IPS DF 4.7 (cell line): ENCODE data around the gene EGFLAM.

Source experiments
- DNase-seq: peaks from one replicate; pipeline ENCODE4 v3.0.0-alpha.2; 2013; ENCODE audit warnings: low spot score; ENCODE audit errors: extremely low read depth

The EGFLAM gene

DNA sequence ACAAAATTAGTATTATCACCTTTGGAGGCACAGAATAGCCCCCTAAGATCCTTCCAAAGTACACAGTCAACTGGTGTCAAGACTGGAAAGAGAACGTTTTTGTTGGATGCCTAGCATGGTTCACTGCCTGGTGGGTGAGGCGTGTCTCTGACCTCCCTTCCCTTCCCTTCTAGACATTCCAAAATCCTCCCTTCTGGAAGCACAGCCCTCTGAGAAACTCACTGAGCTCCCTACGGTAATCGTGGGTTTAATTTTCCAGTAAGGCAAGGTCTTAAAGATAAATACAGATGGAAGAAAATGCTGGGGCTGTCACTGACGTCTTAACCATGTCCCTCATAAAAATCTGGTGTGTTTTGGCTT lies 159.3 kb downstream of the EGFLAM start:
- no peak for DNase-seq

DNA sequence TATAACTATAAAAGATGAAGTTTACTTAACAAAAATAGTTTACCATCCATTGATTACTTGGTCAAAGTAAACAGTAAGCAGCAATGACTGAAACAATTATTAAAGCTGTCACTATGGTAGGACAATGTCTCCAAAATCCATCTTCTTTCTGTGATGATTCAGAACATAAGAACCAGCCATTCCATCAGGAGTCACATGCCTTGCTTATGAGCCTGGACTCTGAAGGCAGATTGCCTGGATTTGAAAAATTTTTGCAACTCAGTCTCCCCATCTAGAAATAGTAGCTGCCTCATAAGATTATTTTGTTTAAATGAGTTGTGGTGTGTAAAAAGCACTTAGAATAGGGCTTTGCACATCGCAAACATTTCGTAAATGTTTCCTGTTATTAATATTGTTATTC lies 161.9 kb downstream of the EGFLAM start:
- DNase-seq = no peak

DNA sequence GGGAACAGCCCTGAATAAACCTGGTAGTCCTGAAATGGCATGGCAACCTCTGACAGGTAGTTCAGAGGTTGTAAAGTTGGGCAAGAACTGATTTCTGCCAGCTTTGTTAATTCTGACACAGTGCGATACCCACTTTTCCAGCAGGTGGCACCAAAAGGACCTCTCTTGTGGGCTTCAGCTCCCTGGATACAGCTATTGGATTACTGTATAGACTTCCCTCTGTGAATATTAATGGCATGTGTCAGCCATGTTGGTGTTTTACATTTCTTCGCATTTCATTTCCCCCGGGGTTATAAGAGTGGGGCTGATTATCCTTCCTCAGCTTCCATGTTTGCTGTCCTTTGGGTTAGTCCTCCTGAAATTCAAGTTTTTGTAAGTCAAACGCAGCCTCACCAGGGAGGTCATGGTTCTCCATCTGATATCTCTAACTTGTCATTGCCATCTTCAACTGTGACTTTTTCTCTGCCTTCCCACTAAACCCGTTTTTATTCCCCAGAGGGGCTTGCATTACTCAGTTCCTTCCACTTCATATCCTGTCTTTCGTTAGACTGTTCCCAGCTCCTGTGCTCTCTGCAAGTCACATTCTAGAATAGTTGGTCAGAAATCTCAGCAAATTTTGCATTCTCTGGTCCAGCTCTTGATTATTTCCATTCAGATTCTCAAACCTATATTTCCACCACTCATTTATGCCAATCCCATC lies 162.5 kb downstream of the EGFLAM start:
- peak; percentile 16 for DNase-seq

DNA sequence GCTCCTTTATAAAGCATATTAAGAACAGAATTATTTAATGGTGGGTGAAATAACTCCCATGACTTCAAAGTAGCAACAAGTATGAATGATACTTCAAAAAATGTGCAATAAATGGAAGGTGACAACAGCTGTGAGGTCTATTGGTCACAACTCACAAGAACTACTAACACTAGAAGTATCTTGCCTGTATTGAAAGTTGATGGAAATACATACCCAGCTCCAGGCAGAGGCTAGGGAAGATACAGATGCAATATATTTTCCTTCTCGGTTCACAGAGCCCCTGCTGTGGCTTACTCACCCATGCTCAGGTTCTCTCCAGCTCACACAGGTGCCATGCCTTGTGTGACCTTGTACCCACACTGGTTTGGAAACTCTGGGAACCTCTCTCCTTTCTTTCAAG lies 164.3 kb downstream of the EGFLAM start:
- no peak for DNase-seq

DNA sequence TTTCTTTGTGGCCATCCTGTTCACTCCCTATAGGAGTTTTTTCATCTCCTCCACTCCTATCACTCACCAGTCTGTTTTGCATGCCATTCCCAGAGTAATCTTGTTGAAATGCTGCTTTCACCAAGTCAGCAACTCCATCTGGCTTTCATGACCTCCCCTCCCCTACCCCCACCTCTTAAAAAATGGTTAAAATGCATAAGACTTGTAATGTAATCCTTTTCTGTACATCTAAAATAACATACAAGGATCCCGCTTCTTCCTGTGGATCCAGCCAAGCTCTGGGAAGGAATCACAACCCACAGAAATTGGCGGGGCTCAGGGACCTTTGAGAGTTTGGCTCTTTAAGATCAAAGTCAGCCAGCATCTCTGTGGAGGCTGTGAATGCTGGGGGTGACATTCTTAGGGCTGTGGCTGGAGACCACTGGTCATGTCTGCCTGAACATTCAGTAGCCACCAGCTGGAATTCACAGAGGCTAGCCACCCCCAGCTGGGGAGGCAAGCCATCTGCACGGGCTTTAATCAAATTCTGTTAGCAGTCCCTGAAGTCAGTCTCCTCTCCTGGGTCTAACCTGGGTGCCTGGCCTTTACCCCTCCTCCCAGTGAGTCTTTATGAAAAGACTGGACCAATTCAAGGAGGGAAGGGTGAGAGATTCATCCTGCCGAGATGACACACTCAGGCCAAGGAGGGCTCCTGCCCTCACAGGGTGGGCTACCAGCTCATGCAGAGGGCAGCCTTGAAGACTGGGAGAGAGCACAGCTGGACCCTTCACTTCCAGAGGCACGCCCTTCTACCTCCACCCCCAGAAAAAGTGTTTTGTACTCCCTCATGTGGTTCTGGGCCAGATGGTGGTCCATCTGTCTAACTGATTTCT lies 165.2 kb downstream of the EGFLAM start:
- DNase-seq = no peak

DNA sequence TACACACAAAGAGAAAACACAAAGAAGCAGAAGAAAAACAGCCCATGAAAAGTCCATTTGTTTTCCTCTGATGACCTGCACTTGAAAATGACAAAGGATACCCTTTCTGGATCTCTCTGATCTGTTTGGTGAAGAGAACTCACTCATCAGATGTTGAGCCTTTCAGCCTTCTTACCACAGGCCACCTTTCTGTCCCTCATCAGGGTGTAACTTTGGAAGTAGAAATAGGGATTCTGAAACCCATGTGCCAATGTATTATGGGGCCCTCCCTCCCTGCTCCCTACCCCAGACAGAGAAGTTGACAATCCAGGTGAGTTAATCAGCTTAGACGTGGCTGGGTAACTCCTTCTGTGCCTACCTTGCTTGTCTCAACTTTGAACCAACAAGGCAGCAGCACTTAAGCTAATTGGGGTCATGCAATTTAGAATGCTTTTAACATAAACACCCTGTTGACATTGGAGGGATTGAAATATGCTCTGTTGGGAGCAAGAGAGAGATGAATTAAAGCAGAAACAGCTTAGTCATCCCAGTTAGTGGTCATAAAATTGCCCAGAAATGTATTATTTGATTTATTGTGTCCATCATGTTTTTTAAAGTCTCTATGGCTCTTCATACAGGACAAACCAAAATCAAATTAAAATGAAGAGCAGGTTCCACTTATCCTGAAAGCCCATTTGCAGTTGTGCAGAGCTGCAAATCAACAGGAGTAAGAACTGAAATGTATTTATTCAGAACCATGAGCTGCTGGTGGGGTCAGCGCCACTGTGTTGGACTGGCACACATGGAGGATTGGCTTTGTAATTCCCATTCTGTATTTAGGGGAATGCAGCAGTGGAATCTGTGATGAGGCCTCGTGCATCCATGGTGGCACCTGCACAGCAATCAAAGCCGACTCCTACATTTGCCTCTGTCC lies 166.0 kb downstream of the EGFLAM start:
- no peak for DNase-seq

DNA sequence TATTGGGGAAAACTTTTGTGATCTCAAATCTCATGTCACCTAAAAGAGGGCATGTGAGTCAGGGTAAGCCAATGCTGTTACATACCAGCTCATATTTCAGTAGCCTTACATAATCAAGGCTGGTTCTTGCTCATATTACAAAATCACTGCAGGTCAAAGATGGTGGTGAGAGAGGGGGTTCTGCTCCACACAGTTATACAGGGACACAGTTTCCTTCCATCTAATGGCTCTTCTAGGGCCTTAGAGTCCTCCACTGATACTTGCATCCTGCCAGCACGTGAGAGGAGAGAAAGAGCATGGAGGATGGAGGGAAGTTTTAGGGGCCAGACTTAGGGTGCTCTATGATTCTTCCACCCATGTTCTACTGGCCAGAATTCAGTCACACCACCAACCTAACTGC lies 168.1 kb downstream of the EGFLAM start:
- no peak for DNase-seq

DNA sequence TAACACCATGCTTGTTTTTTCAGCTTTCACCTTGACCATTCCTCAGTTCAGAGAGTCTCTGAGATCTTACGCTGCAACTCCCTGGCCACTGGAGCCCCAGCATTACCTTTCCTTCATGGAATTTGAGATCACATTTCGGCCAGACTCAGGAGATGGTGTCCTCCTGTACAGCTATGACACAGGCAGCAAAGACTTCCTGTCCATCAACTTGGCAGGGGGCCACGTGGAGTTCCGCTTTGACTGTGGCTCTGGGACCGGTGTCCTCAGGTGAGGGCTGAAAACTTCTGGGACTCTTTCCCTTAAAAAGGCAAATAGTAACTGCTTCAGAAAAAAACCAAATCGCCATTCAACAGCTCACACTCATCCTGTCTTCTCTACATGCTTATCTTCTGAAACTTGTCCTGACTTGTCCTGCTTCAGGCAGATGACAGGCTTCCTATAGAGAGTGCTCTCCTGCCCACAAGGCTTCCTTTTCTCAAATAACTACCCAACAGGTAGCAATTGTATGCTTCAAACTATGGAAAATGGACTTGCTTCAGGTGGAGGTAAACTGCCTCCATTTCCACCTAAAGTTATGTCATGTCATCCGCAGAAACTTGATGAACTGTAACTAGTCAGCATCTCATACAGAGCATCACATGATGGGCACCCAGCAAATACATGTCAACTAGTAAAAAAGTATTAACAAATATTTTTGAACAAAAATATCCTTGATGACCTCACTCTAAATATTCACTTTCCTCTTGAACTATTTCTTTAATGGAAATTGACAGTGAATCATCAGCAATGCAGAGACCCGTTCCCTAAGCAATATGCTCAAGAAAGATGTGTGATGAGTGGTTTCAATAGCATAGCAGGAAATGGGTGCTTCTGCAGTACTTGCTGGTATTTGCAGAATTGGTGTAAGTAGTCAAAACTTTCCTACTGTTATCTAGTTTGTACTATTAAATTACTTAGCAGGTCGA lies 168.9 kb downstream of the EGFLAM start:
- DNase-seq = no peak

DNA sequence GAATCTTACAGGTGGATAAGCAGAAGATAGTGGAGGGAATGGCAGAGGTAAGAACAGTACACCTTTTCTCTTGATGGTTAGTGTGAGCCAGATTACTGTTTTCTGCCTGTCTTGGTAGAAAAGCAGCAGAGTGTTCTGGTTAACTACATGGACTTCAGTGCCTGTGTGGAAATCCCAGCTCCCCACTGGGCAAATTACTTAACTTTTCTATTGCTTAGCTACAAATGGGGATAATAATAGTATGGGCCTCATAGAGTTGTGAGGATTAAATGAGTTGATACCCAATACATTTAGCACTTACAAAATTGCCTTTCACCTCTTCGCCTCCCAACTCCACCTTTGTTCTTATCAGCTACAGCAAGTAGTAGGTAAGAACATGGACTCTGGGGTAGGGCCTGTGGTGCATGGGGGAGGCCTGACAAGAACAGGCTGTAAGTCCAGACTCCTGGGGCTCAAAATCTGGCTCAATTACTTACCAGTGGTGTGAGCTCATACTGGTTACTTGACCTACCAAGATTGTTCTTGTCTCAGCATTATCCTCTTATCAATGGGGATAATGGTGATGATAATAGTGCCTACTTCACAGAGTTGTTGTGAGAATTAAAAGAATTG lies 173.0 kb downstream of the EGFLAM start:
- no peak for DNase-seq

DNA sequence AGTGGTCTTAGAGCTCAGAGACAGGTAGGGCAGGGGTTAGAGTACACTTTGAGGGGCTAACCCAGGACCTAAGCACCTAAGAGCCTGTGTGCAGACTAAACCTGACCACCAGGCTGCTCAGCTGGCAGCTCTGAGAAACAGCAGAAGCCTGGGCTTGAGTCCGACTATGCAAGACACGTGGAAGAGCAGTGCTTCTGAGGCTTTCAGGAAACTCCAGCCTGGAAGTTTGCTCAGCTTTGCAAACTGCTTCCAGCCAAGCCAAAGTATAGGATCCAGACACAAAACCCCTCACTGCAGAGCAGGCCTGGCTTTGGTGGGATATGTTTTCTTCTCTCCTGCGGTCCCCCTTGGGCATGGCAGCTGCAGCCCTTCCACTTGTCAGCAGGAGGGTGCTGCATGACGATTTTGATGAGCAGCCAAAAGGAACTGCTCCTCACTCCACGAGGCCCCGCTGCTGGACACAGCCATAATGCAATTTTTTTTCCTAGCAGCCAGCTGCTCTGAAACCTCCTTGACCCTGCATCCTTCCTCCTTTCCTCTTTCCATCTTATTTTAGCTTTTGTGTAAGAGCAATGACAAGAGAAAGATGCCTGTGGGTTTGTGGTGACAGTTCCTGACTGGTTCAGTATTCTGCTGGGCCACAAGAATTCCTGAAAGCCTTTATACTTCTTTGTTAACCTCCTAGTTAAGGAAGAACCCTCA lies 175.0 kb downstream of the EGFLAM start:
- DNase-seq = no peak

DNA sequence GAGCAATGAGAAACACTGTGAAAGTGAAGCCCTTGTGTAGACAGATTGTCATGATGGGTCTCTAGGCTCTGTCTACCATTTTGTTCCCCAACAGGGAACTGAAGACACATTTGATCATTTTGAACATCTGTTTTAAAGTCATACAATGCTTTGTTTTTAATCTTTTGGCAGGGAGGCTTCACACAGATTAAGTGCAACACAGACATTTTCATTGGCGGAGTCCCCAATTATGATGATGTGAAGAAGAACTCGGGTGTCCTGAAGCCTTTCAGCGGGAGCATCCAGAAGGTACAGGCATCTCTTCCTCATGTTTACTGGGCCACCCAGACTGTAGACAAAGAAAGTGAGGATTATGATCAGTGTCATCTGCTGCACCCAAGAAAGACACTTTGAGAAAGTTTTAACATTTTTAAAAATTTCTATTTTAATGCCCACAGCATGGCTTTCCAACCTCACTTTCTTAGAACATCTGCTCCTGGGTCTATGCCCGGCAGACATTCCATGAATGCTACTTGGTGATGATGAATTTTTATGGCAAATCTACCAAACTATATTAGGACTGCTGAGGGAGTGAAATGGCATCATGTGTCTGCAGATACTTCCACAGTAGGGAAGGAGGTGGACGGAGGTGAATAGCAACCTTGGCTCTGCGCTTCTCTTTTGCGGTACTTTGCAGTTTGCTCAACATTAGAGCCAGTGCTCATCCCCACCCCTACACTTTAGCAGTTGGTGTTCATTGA lies 176.8 kb downstream of the EGFLAM start:
- no peak for DNase-seq

DNA sequence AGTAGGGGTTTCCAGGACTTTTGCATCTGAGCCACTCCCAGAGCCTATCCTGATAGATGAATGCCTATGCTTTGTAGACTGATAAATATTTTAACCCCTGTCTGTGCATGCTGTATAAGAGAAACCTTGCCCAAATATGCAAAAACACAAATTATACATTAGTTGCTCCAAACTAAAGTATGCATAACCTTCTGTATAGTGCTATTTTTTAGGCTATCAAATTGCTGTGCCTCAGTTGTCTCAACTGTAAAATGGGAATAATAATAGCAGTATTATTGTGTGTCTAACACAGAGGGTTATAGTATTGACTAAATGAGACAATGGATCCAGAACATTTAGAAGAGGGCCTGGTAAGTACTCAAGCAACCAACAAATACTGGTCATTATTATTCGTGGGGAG lies 180.4 kb downstream of the EGFLAM start:
- DNase-seq = no peak

DNA sequence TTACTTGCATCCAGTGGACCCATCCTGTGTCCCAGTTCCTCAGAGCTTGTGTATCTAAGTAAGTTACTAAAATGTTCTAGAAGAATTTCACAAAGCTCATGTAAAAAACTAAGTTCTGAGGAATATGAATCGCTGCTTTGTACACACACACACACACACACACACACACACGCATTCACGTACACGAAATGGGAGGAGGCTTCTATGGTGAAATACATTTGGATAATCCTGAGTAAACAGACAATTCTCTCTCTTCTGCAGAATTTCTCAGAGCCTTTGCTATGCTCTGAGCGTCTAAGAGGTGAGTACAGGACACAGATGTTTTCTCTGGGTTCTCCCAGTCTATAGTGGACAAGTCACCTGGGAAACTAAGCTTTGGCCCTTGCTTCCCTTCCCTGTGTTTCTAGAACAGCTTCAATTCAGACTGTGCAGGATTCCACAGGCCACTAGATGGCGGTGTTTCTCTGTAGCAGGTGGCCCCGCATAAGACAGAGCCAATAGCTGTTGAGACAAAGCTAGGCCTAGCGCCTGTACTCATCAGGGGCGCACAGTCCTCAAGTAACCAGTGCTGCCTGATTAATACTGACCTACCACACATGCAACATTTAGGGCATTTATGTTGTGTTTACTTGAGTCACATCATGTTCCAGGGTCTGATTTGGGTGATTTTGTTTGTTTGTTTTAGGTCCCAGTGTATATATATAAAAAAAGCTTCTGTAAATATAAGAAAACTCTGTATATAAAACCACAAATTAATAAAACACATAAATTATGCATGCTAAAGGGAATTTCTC lies 183.3 kb downstream of the EGFLAM start:
- peak; percentile 83 for DNase-seq

DNA sequence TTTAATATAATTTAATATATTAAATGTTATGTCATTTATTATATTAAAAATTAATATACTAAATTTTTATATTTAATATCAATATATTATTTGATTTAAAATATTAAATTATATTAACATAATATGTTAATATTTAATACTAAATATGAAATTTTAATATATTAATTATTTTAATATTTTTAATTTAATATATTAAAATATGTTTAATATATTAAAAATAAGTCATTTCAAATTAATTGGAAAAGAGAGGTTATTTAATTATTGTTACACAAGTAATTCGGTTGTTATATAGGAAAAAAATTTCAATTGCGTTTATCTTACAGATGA lies 183.9 kb downstream of the EGFLAM start:
- no peak for DNase-seq

DNA sequence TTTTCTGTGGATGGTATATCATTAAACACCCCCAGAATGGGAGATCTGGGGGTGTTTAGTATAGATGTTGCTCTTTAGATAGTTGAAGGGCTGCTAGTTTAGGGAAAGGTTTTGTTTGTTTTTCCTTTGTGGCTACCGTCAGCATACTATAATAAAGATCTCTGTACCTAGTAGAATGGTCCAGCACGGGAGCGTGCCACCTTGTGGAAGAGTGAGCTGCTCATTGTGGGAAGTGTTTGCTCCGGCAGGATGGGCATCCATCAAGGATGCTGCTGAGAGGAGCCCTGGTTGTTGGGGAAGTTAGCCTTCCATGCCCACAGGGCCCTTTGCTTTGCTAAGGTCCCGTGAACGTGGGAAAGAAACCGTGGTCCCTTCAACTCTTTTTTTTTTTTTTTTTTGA lies 185.0 kb downstream of the EGFLAM start:
- DNase-seq = no peak

DNA sequence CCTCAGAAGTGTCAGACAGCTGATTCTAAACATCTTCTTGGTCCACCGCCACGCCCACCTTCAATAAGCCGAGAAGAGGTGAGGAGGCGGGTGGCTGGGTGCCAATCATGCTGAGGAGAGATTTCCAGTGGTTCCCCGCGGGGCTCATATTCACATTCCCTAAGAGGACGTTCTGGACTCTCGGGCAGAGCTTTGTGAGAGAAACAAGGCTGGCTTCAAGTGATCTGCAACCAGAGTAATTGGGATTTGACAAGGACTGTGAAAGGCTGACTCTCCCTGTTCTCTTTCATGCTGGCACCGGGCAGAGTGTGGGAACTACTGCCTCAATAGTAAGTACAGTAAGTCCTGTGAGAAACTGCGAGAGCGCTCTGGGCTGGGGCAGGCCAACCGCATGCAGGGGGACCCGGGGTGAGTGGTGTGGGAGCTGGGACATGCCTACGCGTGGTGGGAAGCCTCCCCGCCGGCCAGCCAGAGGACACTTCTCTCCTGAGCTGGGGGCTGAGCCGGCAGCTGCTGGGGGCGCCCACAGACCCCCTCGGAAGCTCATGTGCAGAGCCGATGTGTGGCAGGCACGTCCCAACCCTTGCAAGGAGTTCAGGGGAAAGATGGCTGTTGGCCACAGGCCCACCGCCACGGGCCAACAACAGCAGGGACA lies 187.1 kb downstream of the EGFLAM start:
- DNase-seq = no peak

DNA sequence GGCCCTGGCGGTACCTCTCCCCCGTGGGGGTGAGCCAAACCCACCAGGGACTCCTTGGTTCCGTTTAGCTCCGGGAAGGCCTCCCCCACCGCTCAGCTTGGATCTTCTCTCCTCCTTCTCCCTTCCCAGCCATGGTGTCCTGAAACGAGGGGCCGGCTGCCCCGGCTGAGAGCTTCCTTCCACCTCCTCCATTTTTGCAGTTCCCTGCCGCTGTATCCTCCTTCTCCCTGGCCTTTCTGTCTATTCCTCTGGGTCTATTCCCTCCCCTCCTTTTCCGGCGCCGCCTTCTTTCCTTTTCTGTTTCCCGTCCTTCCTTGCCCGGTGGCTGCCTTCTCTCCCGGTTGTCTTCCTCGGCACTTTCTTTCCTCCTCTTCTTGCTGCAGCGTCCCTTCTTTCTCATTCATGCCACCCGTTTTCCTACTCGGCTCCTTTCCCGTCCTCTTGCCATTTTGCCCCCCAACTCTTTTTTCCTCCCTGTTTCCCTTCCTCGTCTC lies 187.7 kb downstream of the EGFLAM start:
- DNase-seq = no peak

DNA sequence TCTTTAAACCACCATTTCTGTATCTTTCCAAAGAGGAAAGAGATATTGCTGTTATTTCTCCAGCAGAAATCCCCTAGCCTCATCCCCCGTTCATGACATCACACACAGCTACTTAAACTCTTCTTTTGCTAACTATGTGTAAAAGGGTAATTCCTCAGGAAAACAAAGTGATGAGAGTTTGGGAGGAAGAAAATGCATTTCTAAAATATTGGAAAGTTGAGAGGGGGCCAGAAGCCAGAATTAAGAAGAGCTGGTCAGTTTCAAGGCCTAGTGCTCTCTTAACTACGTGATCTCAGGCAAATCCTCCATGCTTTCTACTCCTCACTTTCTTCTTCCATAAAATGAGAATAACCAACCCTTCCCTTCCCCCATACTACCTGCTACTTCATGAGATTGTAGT lies 188.7 kb downstream of the EGFLAM start:
- no peak for DNase-seq
